Upper lobe of left lung (tissue), 6 donors: ENCODE data around the gene CLDN10. TPM values are rescaled to one million over a fixed set of nuclear protein-coding genes. Genes with fewer than 3 reads are reported as not detected.

Experiments used
- ATAC-seq, 2 donors: fragments of 200-7000 bp; cut with Tn5 transposase; one replicate each; pipeline ENCODE4 v1.9.1; 2022; ENCODE audit warnings: mild to moderate bottlenecking in 2 of 2, moderate library complexity in 2 of 2; ENCODE audit not compliant: low FRiP score in 2 of 2
- DNase-seq, 2 donors: peaks; one replicate each; pipeline ENCODE4 v3.0.0-alpha.2; 2019 to 2020
- H3K27ac ChIP-seq, 4 donors: fragments of 200-600 bp; sonication (generic); one replicate each; pipeline ENCODE4 v1.5.1; 2016 to 2019
- H3K27me3 ChIP-seq, 4 donors: fragments of 200-600 bp; sonication (generic); one replicate each; pipeline ENCODE4 v1.5.1; 2017 to 2019
- H3K36me3 ChIP-seq, 4 donors: fragments of 200-600 bp; sonication (generic); one replicate each; pipeline ENCODE4 v1.5.1; 2016 to 2019
- H3K4me1 ChIP-seq, 4 donors: fragments of 200-600 bp; sonication (generic); one replicate each; pipeline ENCODE4 v1.5.1; 2018 to 2019
- H3K4me3 ChIP-seq, 4 donors: fragments of 200-600 bp; sonication (generic); one replicate each; pipeline ENCODE4 v1.5.1; 2017 to 2019; ENCODE audit warnings: mild to moderate bottlenecking in 2 of 4, moderate library complexity in 1 of 4
- H3K9me3 ChIP-seq, 4 donors: fragments of 200-600 bp; sonication (generic); one replicate each; pipeline ENCODE4 v1.5.1; 2018 to 2019
- CTCF ChIP-seq, 6 experiments: fragments of 450-650 bp in 4 of 6; fragments of 200-600 bp in 2 of 6; sonication (generic) in 2 of 6; IDR thresholded peaks; one replicate each; pipeline ENCODE4 v1.5.1; 2016 to 2019; ENCODE audit warnings: antibody characterized with exemption in 6 of 6
- EP300 ChIP-seq, 4 donors: sonication (generic); formaldehyde crosslinking; IDR thresholded peaks; one replicate each; pipeline ENCODE4 v1.5.1; 2017; ENCODE audit warnings: antibody characterized with exemption in 4 of 4, control low read depth in 2 of 4
- POLR2A ChIP-seq, 4 donors: fragments of 450-650 bp; IDR thresholded peaks; one replicate each; pipeline ENCODE4 v1.5.1; 2016 to 2017; ENCODE audit warnings: antibody characterized with exemption in 4 of 4, mild to moderate bottlenecking in 2 of 4
- POLR2AphosphoS5 ChIP-seq, 2 donors: sonication (generic); formaldehyde crosslinking; IDR thresholded peaks; one replicate each; pipeline ENCODE4 v1.5.1; 2017; ENCODE audit warnings: antibody characterized with exemption in 2 of 2
- WGBS, 2 donors: methylation state at CpG; one replicate each; pipeline ENCODE4 v1.1.5; 2017 to 2018; 5-methylcytosine and 5-hydroxymethylcytosine counted together
- total RNA-seq, 6 donors: library from RNA; depleted of rRNA in 4 of 6; stranded (reverse); fragments of >200 nt in 4 of 6; gene quantifications; one replicate each; pipeline versions ENCODE4 v1.1.0 to v1.2.1, GENCODE V29; 2016 to 2021
- donor health status: DM: no; HTN: no; CAD: no; lungs with moderate emphysema.
- donor health status: DM: no; HTN: yes; CAD: no; lungs with severe emphysema.

CLDN10 gene
- total RNA-seq, 6 donors from 2014 or later = 1.6 to 4.5 (median 2.4) TPM; not detected in 2

GRCh38 chr13:95604556-95604915 is 52.0 kb downstream of the CLDN10 start:
- H3K9me3 ChIP-seq = no peaks in the 10 kb centered on the region

DNA sequence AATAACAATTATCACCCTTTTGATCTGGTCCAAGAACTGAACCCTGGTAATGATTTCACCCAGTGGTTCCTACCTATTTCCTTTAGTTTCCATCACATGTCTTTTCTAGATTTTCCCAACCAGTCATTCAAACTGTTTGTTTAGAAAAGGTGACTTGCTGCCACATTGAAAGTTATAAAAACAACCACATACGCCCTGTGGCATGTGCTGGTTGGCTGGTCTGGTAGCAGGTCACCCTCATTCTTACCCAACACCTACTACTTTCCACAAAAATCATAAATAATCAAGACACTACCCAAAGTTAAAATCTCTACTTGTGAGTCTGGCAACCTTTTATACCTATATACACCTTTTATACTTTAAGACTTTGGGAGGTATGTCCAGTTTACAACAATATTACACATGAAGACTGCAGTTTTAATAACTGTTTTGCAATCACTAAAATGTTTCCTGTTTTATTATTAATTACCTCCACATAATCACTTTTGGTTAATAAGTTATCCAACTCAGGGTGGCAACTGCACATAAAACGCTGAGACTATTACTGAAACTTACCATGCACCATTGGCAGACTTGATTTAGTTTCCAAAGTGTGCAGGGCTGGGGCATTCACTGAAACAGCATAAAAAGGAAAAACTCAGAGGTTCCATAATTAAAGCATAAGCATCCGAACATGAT is 53.1 kb downstream of the CLDN10 start:
- 80 to 83% methylated on average over 3 of the region's 3 CpGs for WGBS, 2 donors
- no peak overlapping the region for H3K27ac ChIP-seq
- H3K27me3 ChIP-seq = no peaks in the 10 kb centered on the region
- no peak for TF ChIP-seq POLR2AphosphoS5 (IDR thresholded peaks at IDR 0.05)
- no peak for TF ChIP-seq EP300 (IDR thresholded peaks at IDR 0.05)
- no peak for TF ChIP-seq CTCF (IDR thresholded peaks at IDR 0.05)
- TF ChIP-seq POLR2A (IDR thresholded peaks at IDR 0.05) = no peak
- no peak overlapping the region for H3K4me3 ChIP-seq
- ATAC-seq (no peak), DNase-seq (no peak)
- peaks cover 0 to 6% (median 2%) of the 10 kb centered on the region in 4 donors for H3K4me1 ChIP-seq
- H3K36me3 ChIP-seq = no peaks in the 10 kb centered on the region
- H3K9me3 ChIP-seq = no peaks in the 10 kb centered on the region

More at GRCh38 chr13:95604556-95604915, 52.0 kb downstream of the CLDN10 start:
- Histone ChIP-seq H3K36me3 (no peaks in the 10 kb centered on the region), H3K4me3 (no peak overlapping the region), H3K27ac (no peak overlapping the region), H3K4me1 (peaks cover 0 to 6% (median 2%) of the 10 kb centered on the region in 4 donors), H3K27me3 (no peaks in the 10 kb centered on the region)
- WGBS, 2 donors = 76 to 80% methylated on average over 3 of the region's 3 CpGs
- no peak for ATAC-seq
- no peak for TF ChIP-seq CTCF (IDR thresholded peaks at IDR 0.05)
- no peak for TF ChIP-seq POLR2AphosphoS5 (IDR thresholded peaks at IDR 0.05)
- no peak for TF ChIP-seq POLR2A (IDR thresholded peaks at IDR 0.05)
- TF ChIP-seq EP300 (IDR thresholded peaks at IDR 0.05) = no peak
- DNase-seq = no peak

DNA sequence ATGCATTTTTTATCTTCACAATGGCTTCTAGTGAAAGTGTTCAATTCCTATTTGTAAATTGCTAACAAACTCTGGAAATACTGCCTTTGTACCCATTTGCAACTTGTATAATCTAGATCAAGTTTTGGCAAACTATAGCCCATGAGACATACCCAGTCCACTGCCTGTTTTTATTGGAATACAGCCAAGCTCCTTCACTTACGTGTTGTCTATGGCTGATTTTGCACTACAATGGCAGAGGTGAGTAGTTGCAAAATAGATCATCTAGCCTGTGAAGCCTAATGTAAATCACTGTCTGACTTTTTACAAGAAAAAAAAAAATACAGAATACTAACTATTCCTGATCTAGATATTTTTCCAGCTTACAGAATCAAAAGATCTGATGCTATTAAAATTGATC is 54.8 kb downstream of the CLDN10 start:
- no peak for ATAC-seq
- WGBS, 2 donors = 17 to 40% methylated on average over 1 of the region's 1 CpG

GRCh38 chr13:95608640-95609323 is 56.3 kb downstream of the CLDN10 start:
- WGBS, 2 donors = 64 to 77% methylated on average over 6 of the region's 6 CpGs

More for the DNA sequence above, 54.8 kb downstream of the CLDN10 start:
- Histone ChIP-seq H3K27ac (no peak overlapping the region), H3K9me3 (no peaks in the 10 kb centered on the region), H3K4me1 (peaks cover 0 to 6% (median 2%) of the 10 kb centered on the region in 4 donors), H3K36me3 (no peaks in the 10 kb centered on the region), H3K27me3 (no peaks in the 10 kb centered on the region), H3K4me3 (no peak overlapping the region)
- TF ChIP-seq POLR2A (IDR thresholded peaks at IDR 0.05) = no peak
- no peak for TF ChIP-seq CTCF (IDR thresholded peaks at IDR 0.05)
- TF ChIP-seq EP300 (IDR thresholded peaks at IDR 0.05) = no peak
- no peak for TF ChIP-seq POLR2AphosphoS5 (IDR thresholded peaks at IDR 0.05)
- DNase-seq = no peak

More at GRCh38 chr13:95608640-95609323, 56.3 kb downstream of the CLDN10 start:
- H3K9me3 ChIP-seq = no peaks in the 10 kb centered on the region
- DNase-seq (no peak), ATAC-seq (no peak)
- H3K27me3 ChIP-seq = no peaks in the 10 kb centered on the region
- no peaks in the 10 kb centered on the region for H3K36me3 ChIP-seq
- no peak overlapping the region for H3K4me3 ChIP-seq
- no peak overlapping the region for H3K27ac ChIP-seq
- TF ChIP-seq CTCF (IDR thresholded peaks at IDR 0.05) (no peak), POLR2A (IDR thresholded peaks at IDR 0.05) (no peak), POLR2AphosphoS5 (IDR thresholded peaks at IDR 0.05) (no peak), EP300 (IDR thresholded peaks at IDR 0.05) (no peak)
- H3K4me1 ChIP-seq = peaks cover 0 to 5% (median 2%) of the 10 kb centered on the region in 4 donors
